Lower lobe of right lung (tissue), 2 donors: Measurements from ENCODE around the gene NCAM2. TPM values are rescaled to one million over a fixed set of nuclear protein-coding genes. Genes with fewer than 3 reads are reported as not detected.
A peak's percentile ranks its signal among the peaks of the same experiment; 100 is the strongest.

Experiments
- ATAC-seq, 2 donors: fragments of 200-7000 bp; cut with Tn5 transposase; one replicate each; pipeline ENCODE4 v1.9.1; 2020 to 2022; ENCODE audit warnings: mild to moderate bottlenecking in 2 of 2, moderate library complexity in 2 of 2
- DNase-seq: peaks from one replicate; pipeline ENCODE4 v3.0.0-alpha.2; 2020
- H3K27ac ChIP-seq: fragments of 200-600 bp; one replicate; pipeline ENCODE4 v1.8.0; 2022
- H3K27me3 ChIP-seq: fragments of 200-600 bp; one replicate; pipeline ENCODE4 v1.8.0; 2022; ENCODE audit warnings: low read depth
- H3K36me3 ChIP-seq: fragments of 200-600 bp; one replicate; pipeline ENCODE4 v1.8.0; 2022; ENCODE audit warnings: mild to moderate bottlenecking
- H3K4me1 ChIP-seq: fragments of 200-600 bp; one replicate; pipeline ENCODE4 v1.8.0; 2022
- H3K4me3 ChIP-seq: fragments of 200-600 bp; one replicate; pipeline ENCODE4 v1.8.0; 2022; ENCODE audit warnings: mild to moderate bottlenecking
- H3K9me3 ChIP-seq: fragments of 200-600 bp; one replicate; pipeline ENCODE4 v1.8.0; 2022
- intact Hi-C: fragments of 100-400 bp; cut with DNase I; formaldehyde crosslinking; loops from one replicate; pipeline ENCODE4 v1.11.0; 2022
- total RNA-seq: library from RNA; stranded (reverse); fragmentation: NEBNext Ultra II Directional; extraction: Animal tissue kit (Norgen Biotek cat#: 25700); gene quantifications from one replicate; pipeline ENCODE4 v1.2.1, GENCODE V29; 2021
- TF ChIP-seq, protein P1 (sequence below): fragments of 200-600 bp; IDR thresholded peaks from one replicate; pipeline ENCODE4 v1.8.0; 2022; ENCODE audit warnings: antibody characterized with exemption, mild to moderate bottlenecking
- donor health status: DM: no; HTN: yes; CAD: no; lungs with severe emphysema.

Gene NCAM2
- total RNA-seq, 1 donor from 2014 or later: 8.8 TPM

DNA sequence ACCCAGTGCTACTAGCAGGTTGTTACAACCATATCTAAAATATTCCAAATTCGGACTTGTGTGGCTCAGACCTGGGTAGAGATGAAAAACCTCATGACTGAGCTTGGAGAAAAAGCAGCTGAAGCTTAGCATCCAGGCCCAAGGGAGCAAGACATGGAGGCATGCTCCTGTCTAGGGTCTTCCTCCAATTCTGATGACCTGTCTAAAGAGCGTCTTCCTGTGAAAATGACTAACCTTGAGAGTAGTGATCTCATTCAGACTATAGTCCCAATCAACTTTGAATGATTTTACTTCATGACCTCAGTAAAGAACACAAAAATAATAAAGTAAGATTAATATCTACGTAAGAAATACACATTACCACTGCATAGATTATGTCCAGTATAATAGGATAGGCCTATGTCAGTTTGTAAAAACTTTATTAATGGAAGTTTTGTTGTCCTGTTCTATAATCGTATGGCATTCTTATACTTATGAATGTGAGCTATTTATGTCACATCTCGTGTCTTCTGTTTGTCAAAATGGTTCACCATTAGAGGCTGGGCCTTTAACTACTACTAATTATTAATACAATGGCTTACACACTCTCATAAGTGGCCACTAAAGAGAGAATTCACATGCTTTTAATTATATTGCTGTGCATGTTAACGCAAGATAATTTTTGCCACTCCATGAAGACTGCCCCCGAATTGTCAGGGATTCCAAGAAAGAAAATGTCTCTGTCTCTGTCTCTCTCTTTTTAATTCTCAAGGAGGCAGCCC is 201.3 kb downstream of the NCAM2 start:
- DNase-seq (no peak), ATAC-seq (no peak)
- TF ChIP-seq, protein P1, sequence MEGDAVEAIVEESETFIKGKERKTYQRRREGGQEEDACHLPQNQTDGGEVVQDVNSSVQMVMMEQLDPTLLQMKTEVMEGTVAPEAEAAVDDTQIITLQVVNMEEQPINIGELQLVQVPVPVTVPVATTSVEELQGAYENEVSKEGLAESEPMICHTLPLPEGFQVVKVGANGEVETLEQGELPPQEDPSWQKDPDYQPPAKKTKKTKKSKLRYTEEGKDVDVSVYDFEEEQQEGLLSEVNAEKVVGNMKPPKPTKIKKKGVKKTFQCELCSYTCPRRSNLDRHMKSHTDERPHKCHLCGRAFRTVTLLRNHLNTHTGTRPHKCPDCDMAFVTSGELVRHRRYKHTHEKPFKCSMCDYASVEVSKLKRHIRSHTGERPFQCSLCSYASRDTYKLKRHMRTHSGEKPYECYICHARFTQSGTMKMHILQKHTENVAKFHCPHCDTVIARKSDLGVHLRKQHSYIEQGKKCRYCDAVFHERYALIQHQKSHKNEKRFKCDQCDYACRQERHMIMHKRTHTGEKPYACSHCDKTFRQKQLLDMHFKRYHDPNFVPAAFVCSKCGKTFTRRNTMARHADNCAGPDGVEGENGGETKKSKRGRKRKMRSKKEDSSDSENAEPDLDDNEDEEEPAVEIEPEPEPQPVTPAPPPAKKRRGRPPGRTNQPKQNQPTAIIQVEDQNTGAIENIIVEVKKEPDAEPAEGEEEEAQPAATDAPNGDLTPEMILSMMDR: no peak
- Histone ChIP-seq H3K36me3 (no peaks in the 10 kb centered on the region), H3K4me1 (no peaks in the 10 kb centered on the region), H3K27me3 (no peaks in the 10 kb centered on the region), H3K9me3 (no peaks in the 10 kb centered on the region), H3K4me3 (no peak overlapping the region), H3K27ac (peak overlapping the region; percentile 34)
- intact Hi-C loops: no loop called here

DNA sequence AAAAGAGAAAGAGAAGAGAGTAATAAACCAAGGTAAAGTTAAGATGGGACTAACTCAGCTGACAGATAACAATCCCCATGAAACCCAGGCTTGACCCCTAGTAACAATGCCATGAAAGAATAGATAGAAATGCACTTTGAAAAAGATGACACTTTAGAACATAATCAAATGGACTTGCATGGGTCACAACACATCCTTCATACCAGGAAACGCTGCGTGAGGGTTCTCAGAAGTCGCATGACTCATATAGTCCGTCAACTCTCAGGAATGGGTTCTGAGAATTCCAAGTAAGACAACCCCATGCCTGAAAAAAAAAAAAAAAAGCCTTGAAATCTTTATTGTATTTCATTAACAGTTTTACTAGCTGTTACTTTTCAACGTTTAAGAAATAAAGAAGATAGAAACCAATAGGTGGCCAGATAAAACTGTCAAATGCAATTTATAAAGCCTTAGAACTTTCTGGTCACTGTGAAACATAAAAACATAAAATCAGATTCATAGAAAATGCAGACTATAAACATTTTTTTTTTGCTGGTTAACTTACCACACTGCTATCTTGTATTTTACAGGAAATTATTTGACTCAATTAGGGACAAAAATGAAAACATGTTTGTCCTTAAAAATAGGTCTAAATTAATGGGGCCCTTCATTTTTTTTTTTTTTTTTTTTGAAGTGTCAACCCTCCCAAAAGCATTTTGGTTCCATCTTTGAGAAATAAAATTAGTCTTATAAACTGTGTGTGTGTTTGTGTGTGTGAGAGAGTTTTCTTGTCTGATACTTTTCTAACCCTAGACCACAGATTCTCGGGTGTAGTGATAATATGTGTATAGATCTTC is 202.1 kb downstream of the NCAM2 start:
- Histone ChIP-seq H3K4me1 (no peaks in the 10 kb centered on the region), H3K27me3 (no peaks in the 10 kb centered on the region), H3K9me3 (no peaks in the 10 kb centered on the region), H3K27ac (peak overlapping the region; percentile 34), H3K4me3 (peak overlapping the region; percentile 4), H3K36me3 (no peaks in the 10 kb centered on the region)
- intact Hi-C loops: no loop called here
- no peak for DNase-seq
- TF ChIP-seq, protein P1: no peak
- ATAC-seq: peak; percentile 86 to 89

DNA sequence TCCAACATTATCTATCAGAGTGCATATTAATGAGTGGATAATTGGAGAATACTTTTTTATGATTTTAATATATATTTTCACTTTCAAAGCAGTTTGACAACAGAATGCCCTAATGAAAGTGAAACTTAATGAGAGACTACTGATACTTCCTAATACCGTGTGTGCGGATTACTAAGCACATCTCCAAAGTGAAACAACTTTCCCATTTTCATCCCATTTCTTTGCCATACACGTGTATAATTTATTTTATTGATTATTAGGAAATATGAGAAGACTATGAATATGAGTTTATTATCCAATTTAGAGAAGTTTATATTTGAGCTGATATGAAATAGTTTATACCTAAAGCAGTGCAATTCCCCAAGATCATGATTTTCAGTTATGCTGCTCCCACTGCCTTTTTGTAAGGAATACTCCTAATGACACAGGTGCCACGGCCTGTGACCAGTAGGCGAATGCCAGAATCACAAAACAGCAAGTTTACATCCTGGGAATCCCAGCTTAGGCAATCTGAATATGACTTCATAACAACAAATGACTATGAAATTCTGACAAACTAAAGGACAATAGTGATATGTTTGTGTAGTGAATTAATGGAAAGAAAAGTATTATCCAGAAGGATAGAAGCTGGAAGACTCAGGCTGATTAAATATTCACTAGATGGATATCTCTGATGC is 202.9 kb downstream of the NCAM2 start:
- peak overlapping the region; percentile 8 for H3K27ac ChIP-seq
- H3K9me3 ChIP-seq: no peaks in the 10 kb centered on the region
- DNase-seq (no peak), ATAC-seq (peak; percentile 41 to 73)
- no peaks in the 10 kb centered on the region for H3K27me3 ChIP-seq
- TF ChIP-seq, protein P1: no peak
- H3K36me3 ChIP-seq: no peaks in the 10 kb centered on the region
- no peaks in the 10 kb centered on the region for H3K4me1 ChIP-seq
- intact Hi-C loops: no loop called here
- peak overlapping the region; percentile 4 for H3K4me3 ChIP-seq

DNA sequence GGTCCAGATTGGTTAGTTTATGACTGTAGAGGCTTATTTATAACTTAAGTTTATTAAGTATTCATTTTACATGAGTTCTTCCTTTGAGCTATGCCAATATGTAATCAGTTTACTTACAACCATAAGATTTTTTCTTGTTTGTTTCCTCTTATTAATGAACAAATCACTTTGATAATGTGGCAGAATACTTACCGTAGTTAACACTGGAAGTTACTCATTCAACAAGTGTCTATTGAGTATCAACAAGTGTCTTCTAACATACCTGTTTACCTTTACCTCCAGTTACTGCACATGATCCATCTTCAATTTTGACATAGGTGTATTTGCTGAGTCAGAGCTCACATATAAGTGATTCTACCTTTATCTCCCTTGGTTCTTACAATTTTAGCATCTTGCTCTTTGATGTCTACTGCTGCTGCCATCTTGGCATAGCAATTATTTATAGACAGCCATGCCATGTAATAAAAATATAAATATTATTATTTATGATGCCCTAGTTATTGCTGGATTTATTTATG is 205.7 kb downstream of the NCAM2 start:
- DNase-seq: no peak
- Histone ChIP-seq H3K4me1 (no peaks in the 10 kb centered on the region), H3K9me3 (no peaks in the 10 kb centered on the region), H3K36me3 (no peaks in the 10 kb centered on the region), H3K4me3 (no peak overlapping the region), H3K27me3 (no peaks in the 10 kb centered on the region), H3K27ac (no peak overlapping the region)
- ATAC-seq: no peak
- intact Hi-C loops: no loop called here
- TF ChIP-seq, protein P1: no peak

DNA sequence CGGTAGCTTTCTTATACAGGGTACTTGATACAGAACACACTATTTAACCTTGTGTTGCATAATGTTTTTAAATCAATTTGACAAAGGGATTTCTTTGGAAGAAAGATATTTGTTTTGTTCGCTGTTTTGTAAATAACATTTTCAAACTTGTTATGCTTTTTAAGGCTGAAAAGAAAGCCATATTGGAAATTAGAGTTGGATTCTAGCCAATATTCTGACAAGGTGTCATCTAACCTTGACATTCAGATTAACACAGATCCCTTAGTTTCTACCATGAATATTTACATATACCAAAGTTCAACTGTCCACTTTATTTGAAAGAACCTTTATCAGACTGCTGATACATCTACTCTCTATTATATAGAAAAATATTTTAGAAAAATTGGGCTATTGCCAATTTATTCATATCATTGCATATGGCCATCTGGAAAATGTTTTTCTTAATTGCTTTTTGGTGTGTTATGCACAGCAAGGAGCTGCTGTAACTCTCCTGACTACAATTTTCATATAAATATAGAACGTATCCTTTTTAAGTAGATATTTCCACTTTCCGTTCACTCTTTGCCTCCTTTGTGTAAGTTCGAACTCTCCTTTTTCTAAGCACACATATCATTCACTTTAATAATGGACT is 206.3 kb downstream of the NCAM2 start:
- TF ChIP-seq, protein P1: no peak
- Histone ChIP-seq H3K4me3 (no peak overlapping the region), H3K27me3 (no peaks in the 10 kb centered on the region), H3K9me3 (no peaks in the 10 kb centered on the region), H3K27ac (no peak overlapping the region), H3K4me1 (no peaks in the 10 kb centered on the region), H3K36me3 (no peaks in the 10 kb centered on the region)
- no peak for DNase-seq
- no peak for ATAC-seq
- intact Hi-C loops: no loop called here
